ENCODE measurements around the gene B4GALNT4.
"Not testable (repeated sequence)": the region's sequence is repeated elsewhere in the genome, so short reads cannot be mapped to it uniquely, and the experiment has no call there.

The B4GALNT4 gene

DNA sequence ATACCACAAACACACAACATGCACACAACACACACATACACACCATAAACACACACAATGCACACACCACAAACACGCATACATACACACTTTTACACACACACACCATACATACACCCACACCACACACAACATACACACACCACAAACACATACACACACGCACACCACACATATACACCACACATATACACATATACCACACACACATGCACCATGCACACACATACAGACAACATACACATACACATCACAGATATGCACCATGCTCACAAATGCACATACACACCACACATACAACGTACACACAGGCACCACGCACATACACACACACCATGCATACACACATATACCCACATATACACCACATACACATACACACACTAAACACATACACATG, 11.7 kb upstream of the B4GALNT4 start:
- no peak overlapping the region for H3K4me3 ChIP-seq (ENCODE audit: low read depth, low read length)
- TF ChIP-seq, protein P1, sequence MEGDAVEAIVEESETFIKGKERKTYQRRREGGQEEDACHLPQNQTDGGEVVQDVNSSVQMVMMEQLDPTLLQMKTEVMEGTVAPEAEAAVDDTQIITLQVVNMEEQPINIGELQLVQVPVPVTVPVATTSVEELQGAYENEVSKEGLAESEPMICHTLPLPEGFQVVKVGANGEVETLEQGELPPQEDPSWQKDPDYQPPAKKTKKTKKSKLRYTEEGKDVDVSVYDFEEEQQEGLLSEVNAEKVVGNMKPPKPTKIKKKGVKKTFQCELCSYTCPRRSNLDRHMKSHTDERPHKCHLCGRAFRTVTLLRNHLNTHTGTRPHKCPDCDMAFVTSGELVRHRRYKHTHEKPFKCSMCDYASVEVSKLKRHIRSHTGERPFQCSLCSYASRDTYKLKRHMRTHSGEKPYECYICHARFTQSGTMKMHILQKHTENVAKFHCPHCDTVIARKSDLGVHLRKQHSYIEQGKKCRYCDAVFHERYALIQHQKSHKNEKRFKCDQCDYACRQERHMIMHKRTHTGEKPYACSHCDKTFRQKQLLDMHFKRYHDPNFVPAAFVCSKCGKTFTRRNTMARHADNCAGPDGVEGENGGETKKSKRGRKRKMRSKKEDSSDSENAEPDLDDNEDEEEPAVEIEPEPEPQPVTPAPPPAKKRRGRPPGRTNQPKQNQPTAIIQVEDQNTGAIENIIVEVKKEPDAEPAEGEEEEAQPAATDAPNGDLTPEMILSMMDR (IDR thresholded peaks at IDR 0.05; ENCODE audit: low read depth, low read length): no peak
- in situ Hi-C loops (cut with HindIII; ENCODE audit: low sequenced_read_pairs): no loop called here
- DNase-seq (ENCODE audit: low read depth, low spot score): no peak

- in situ Hi-C loops (cut with HindIII; ENCODE audit: low sequenced_read_pairs): no loop called here
- TF ChIP-seq, protein P1 (IDR thresholded peaks at IDR 0.05; ENCODE audit: low read depth, low read length): no peak
- no peak for DNase-seq (ENCODE audit: low read depth, low spot score)
- no peak overlapping the region for H3K4me3 ChIP-seq (ENCODE audit: low read depth, low read length)
Observed at GRCh38 chr11:358129-358800, 11.0 kb upstream of the B4GALNT4 start.

DNA sequence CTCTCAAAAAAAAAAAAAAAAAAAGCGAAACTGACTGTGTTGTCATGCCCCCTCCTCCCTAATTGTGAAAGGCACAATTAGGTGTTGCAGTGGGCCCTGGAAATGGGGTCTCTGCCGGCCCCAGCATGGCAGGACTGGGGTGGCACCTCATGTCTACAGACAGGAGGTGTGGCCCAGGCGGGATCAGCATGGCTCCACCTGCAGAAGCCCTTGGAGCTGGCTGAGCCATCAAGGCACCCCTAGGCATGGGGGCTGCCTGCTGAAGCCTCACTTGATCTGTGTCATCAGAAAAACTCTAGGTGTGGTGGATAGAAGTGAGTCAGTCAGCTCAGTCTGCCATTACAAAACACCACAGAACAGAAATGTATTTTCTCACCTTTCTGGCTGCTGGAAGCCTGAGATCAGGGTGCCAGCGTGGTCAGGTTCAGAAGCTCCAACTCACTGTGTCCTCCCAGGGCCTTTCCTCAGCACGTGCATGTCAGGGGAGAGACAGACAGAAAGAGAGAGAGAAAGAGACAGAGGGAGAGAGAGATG, 10.1 kb upstream of the B4GALNT4 start:
- no peak overlapping the region for H3K4me3 ChIP-seq (ENCODE audit: low read depth, low read length)
- no peak for DNase-seq (ENCODE audit: low read depth, low spot score)
- TF ChIP-seq, protein P1 (IDR thresholded peaks at IDR 0.05; ENCODE audit: low read depth, low read length): no peak
- in situ Hi-C loops (cut with HindIII; ENCODE audit: low sequenced_read_pairs): no loop called here

- in situ Hi-C loops (cut with HindIII; ENCODE audit: low sequenced_read_pairs): no loop called here
- H3K4me3 ChIP-seq (ENCODE audit: low read depth, low read length): no peak overlapping the region
- no peak for DNase-seq (ENCODE audit: low read depth, low spot score)
- TF ChIP-seq, protein P1 (IDR thresholded peaks at IDR 0.05; ENCODE audit: low read depth, low read length): no peak
Observed at GRCh38 chr11:360326-361280, 8.7 kb upstream of the B4GALNT4 start.

DNA sequence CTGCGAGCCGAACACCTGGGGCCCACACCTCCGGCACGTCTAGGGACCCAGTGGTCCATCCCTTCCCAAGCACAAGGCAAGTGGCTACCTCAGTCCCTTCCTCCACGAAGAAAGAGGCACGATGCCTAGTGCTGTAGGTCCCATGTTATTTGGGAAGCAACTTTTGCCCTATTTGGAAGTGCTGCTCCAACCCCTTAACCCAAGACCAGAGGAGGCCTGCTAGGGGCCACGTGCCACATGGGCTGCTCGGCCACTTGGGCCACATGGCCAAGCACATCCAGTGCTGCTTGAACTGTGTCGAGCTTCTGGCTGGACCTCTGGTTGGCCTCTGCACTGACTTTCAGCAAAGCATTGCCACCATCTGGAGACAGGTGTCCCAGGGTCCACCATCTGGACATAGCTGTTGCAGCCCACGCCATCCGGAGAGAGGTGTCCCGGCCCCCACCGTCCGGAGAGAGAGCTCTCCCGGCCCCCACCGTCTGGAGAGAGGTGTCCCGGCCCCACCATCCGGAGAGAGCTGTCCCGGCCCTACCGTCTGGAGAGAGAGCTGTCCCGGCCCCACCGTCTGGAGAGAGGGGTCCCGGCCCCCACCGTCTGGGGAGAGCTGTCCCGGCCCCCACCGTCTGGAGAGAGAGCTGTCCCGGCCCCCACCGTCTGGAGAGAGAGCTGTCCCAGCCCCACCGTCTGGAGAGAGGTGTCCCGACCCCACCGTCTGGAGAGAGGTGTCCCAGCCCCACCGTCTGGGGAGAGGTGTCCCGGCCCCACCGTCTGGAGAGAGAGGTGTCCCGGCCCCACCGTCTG, 6.5 kb upstream of the B4GALNT4 start:
- TF ChIP-seq, protein P1 (IDR thresholded peaks at IDR 0.05; ENCODE audit: low read depth, low read length): no peak
- H3K4me3 ChIP-seq (ENCODE audit: low read depth, low read length): no peak overlapping the region
- in situ Hi-C loops (cut with HindIII; ENCODE audit: low sequenced_read_pairs): no loop called here
- DNase-seq (ENCODE audit: low read depth, low spot score): no peak

DNA sequence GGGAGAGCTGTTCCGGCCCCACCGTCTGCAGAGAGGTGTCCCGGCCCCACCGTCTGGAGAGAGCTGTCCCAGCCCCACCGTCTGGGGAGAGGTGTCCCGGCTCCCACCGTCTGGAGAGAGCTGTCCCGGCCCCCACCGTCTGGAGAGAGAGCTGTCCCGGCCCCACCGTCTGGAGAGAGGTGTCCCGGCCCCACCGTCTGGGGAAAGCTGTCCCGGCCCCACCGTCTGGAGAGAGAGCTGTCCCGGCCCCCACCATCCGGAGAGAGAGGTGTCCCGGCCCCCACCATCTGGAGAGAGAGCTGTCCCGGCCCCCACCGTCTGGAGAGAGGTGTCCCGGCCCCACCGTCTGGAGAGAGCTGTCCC, 5.9 kb upstream of the B4GALNT4 start:
- DNase-seq (ENCODE audit: low read depth, low spot score); in situ Hi-C loops (cut with HindIII; ENCODE audit: low sequenced_read_pairs); H3K4me3 ChIP-seq (ENCODE audit: low read depth, low read length): not testable (repeated sequence)
